HG03039 (cell line): ENCODE data around the gene ADCYAP1.

Experiments used
- ATAC-seq: cut with Tn5 transposase; IDR thresholded peaks from one replicate; pipeline ENCODE4 v1.9.1; 2021; ENCODE audit warnings: mild to moderate bottlenecking, moderate library complexity; ENCODE audit not compliant: unreplicated experiment

ADCYAP1 gene

GRCh38 chr18:959854-960253, 55.2 kb downstream of the ADCYAP1 start:
- no peak for ATAC-seq
